ENCODE measurements around the gene CFAP251.
"Not testable (repeated sequence)": the region's sequence is repeated elsewhere in the genome, so short reads cannot be mapped to it uniquely, and the experiment has no call there.

The CFAP251 gene

DNA sequence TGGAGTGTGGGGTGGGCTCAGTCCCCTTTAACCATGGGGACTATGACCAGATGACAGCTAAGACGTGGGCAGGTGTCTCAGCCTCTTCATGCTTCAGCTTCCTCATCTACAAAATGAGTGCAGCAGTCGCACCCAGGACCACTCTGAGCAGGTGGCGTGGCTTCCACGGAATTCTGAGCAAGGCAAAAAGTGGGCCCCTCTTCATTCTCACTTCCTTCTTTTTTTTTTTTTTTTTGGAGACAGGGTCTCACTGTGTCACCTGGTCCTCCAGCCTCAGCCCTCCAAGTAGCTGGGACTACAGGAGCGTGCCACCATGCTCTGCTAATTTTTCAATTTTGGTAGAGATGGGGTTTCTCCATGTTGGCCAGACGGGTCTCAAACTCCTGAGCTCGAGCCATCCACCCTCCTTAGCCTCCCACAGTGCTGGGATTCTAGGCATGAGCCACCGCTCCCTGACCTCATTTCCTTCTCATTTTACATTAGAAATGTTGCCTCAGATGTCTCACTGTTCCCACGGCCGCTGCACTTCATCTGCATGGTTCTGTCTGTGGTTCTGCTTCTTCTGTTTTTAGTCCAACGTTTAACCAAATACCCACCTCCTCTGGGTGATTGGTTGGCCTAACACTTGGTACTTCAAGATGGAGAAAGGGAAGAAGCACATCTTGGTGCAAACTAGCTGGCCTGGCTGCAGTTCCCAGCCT, 61.9 kb downstream of the CFAP251 start:
- no peak for DNase-seq

DNA sequence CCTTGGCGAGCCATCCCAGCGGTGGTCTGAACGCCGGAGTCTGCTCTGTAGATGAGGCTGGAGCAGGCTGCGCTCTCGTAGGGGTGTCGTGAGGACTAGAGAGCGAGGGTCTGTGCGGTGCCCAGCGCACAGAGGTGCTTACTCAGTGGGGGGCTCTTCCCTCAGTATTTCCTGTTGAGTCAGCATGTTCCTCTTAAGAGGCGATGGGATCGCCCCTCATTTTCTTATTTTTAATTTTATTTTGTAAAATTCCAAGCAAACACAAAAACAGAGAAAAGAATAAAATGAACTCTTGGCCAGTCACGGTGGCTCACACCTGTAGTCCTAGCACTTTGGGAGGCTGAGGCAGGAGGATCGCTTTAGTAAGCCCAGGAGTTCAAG, 62.5 kb downstream of the CFAP251 start:
- no peak for DNase-seq

DNA sequence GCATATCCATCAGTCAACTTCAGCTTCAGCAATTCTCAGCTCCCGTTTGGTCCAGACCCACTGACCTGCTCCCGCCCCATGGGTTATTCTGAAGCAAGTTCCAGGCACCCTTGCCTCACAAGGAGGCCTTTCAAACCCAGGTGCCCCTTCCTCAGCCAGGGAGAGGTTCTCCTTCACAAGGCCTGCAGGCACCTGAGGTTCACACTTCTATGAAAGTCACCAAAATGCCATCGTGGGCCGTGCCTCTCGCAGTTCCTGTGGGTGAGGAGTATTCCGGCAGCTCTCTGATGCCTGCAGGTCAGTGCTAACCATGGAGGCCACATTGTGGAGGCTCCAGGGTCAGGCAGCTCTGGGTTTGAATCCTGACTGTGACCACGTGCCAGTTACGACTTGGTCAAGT, 63.1 kb downstream of the CFAP251 start:
- DNase-seq: no peak

- no peak for DNase-seq
Observed at GRCh38 chr12:121982950-121983349, 64.6 kb downstream of the CFAP251 start.

DNA sequence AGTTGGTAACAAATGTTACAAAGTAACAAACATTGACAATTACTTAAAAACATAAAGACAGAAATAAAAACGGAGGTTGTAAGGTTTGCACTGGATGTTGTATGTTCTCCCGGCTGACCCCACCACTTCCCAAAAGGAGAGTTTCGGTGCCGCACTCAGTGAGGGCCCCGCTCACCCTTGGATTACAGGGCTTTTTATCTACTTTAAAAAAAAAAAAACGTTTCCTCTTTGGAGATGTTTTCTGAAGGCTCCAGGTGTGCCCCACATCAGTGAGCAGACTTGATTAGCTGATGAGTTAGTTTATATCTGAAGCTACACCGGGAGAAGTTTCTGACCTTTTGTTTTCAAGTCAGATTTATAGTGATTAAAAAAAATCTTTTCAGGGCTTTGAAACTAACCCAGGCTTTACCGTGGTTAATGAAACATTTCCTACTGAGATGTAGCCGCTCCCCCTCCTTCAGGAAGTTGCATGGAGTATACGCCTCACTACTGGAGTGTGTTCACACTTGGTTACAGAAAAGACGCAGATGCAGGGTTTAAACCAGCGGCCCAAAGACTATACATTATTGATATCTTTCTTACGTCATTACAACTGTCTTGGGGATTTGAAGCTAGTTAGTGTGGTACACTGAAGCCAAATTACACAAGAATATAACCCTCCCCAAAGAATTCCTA, 65.3 kb downstream of the CFAP251 start:
- no peak for DNase-seq

DNA sequence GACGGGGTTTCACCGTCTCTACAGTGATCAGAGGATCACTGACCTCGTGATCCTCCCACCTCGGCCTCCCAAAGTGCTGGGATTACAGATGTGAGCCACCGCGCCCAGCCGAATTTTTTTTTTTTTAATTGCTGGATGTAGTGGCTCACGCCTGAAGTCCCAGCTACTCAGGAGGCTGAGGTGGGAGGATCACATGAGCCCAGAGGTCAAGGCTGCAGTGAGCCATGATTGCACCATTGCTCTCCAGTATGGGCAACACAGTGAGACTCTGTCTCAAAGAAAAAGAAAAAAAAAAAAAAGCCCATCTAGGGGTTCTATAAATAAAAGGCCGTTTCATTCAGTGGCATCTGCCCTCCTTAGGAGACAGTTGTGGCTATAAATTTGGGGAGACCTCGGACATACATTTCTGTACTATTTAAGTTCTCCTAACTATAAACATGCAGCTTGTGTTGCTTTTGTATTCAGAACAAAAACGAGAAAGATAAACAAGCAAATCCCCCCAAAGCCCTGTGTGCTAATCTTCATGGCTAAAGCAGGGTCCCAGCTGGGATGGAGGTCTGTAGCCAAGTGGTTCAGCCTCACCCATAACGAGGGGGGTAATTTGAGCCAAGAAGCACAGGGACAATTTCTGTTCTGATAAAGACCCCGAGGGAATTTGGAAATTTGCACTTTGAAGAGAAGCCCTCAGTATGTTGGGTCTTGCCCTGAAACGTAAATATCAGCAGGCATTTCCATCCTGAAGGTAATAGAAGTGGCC, 68.3 kb downstream of the CFAP251 start:
- no peak for DNase-seq

DNA sequence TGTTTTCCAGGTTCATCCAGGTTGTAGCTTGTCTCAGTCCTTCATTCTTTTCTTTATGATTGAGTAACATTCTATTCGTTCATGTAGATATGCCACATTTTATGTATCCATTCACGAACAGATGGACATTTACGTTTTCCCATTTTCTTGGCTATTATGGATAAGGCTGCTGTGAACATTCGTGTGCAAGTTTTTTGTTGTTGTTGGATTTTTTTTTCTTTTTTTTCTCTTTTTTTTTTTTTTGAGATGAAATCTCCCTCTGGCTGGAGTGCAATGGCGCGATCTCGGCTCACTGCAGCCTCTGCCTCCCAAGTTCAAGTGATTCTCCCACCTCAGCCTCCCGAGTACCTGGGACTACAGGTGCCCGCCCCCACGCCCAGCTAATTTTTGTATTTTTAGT, 70.1 kb downstream of the CFAP251 start:
- not testable (repeated sequence) for DNase-seq

DNA sequence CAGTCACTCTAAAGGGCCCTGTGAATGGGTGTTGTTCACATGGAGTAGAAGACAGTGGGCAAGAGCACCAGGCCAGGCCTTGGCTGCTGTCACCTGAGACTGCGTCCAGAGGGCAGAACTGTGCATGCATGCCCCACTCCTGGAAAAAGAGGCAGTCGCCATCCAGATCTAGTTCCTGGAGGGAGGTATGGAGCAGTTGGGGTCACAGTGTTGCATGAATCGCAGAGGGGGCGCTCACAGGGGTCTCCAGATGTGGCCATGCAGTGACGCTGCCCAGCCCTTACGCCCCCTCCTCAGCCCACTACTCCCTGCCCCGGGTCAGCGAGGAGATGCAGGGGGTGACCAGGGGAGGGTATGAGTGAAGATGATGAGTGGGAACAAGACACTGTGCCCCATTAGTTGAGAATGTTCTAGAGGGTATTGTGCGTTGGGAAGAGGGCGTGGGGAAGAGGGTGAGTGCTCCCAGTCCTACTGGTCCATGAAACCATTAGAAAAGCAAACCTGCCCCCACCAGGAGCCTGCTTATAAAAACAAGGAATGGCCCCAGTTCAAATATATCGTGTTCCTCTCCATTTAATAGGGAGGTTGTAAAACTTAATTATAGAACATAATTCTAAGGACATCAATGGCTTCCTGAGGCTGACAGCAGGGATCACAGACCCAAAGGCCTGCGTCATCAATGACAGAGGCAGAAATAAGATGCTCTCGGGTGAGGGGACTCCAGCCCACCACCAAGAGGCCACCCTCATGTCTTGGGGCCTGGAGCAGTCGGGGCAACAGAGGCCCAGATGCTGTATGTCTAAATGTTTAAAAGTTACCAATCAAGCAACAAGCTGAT, 71.1 kb downstream of the CFAP251 start:
- no peak for DNase-seq

- no peak for DNase-seq
Observed at GRCh38 chr12:121990114-121990647, 71.8 kb downstream of the CFAP251 start.

DNA sequence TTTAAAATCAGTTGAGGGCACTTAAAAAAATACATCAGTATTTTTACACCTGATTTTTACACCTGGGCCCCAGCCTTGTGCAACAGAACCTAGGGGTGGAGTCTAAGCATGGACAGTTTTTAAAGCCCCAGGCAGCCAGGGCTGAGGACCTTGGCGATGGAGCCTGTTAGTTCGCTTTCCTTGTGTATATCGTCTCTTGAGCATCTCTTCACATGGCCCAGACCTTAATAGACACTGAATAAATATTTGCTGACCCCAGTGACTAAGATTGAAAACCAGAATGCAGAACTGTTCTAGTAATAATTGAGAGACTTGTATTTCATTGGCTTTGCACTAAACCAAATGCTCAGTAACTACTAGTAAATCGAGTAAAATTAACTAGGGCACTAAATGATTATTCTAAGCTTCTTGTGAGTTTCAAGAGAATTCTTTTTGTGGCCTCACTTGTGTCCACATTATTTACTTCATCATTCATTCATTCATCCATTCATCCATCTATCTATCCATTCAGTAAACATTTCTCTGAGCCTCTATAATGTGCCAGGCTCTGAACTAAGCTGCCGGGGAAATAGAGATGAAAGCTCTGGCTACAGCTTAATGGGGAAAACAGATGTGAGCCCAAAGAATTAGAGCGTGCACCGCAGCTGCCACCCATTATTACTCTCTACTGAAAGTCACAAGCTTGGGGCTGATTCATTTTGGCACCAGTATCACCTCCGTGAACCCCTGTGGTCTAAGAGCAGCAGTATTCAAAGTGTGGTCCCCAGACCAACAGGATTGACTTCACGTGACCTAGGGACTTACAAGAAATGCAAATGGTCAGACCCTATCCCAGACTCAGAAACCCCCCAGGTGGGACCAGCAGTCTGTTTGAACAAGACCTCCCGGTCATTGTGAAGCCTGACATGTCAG, 72.6 kb downstream of the CFAP251 start:
- no peak for DNase-seq

- DNase-seq: no peak
Observed at GRCh38 chr12:121992059-121992879, 73.9 kb downstream of the CFAP251 start.

DNA sequence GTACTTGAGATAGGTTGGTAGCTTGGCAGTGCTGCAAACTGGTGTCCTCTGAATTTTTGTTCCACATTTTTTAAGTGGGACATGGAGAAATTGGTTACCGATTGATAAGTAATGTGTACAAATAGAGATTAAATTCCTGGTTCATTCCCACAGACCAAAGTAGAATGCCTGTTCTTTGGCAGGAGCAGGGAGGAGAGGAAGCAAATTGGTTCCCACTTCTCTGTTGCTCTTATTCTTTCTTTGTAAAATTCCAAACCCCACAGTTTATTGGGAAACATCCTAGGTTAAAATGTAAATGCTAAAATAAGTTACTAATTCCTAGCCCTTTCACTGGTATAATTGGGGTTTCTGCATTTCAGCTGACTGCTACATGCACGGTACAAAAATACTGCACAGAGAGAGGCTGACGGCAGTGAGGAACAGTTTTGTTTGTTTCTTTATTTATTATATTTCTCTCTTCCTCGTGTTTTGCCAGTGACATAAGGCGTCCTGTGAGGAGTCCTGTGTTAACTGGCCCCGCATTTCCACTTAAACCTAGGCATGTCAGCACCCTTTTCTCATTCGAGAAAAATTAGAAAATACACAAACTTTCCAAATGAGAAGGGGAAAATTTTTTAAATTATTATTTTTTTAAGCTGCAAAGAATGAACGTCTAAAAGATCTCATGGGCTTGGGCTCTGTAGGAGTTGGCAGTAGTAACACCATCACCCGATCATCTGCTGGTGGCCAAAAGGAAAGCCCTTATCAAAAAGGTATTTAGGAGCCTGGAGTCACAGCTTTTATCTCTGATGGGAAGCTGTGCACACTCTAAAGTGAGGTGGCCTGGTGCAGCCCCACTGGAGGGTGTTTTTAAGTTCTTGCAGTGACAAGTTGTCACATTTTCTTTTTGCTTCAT, 77.9 kb downstream of the CFAP251 start:
- no peak for DNase-seq

GRCh38 chr12:121996945-121997612, 78.7 kb downstream of the CFAP251 start:
- no peak for DNase-seq

DNA sequence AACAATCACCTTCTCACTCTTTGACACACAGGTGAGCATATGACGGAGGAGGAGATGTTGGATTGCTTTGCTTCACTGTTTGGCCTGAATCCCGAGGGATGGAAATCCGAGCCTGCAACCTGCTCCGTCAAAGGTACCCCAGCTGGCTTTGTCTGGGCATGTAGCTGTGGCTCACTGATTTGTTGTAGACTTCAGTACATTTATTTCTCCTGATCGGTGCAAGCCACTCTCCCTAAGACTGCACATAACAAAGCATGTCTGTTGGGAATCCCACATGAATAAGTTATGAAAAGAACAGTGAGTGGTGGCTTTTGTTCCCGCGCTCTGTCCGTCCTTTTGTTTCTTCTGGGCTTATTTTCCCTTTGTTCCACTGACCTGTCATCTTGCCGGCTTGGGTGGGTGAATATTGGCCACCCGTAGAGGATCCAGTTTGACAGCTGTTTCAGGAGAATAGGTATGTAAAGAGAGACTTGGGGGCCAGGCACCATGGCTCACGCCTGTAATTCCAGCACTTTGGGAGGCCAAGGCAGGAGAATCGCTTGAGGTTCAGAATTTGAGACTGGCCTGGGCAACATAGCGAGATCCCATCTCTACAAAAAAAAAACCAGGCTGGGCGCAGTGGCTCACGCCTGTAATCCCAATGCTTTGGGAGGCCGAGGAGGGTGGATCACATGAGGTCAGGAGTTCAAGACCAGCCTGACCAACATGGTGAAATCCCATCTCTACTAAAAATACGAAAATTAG, 83.2 kb downstream of the CFAP251 start:
- no peak for DNase-seq

GRCh38 chr12:122003651-122004611, 85.5 kb downstream of the CFAP251 start:
- DNase-seq: no peak

DNA sequence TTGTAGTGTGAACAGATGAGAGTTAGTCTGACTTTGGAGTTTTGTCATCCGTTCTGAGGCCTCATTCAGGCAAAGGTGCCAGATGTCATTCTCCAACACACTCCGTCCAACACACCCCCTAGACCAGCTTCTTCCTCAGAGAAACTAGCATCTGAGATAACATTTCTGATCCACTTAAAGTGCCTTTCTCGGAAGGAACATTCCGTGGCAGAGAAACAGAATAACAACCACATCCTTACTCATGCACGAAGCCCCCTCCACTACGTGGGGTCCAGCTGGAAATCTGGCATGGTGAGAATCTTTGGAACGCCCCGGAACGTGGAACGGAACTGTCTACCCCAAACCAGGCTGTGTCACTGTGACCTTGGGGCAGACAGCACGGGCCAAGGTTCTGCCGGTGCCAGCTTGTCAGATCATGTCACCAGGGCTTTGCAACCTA, 86.3 kb downstream of the CFAP251 start:
- no peak for DNase-seq

GRCh38 chr12:122005252-122005776, 86.9 kb downstream of the CFAP251 start:
- no peak for DNase-seq
